Adrenal gland (tissue), 5 donors: ENCODE data around the gene FBXO10.

Experiments used
- POLR2A ChIP-seq, 2 donors: fragments of 450-650 bp; IDR thresholded peaks; one replicate each; pipeline ENCODE4 v1.6.1; 2017; ENCODE audit warnings: antibody characterized with exemption in 2 of 2, mild to moderate bottlenecking in 2 of 2, moderate library complexity in 1 of 2
- TF ChIP-seq, protein P1 (sequence below), 6 experiments: fragments of 450-650 bp in 4 of 6; fragments of 200-600 bp in 2 of 6; sonication (generic) in 1 of 6; IDR thresholded peaks; 1 replicate in 5 of 6; 2 replicates in 1 of 6; pipeline versions ENCODE4 v1.5.1 to v1.8.0; 2016 to 2021; ENCODE audit warnings: antibody characterized with exemption in 6 of 6, mild to moderate bottlenecking in 2 of 6, moderate library complexity in 1 of 6
- donor health status: DM: no; HTN: no; CAD: no.

GRCh38 chr9:37476930-37477329, 99.2 kb downstream of the FBXO10 start:
- TF ChIP-seq, protein P1, sequence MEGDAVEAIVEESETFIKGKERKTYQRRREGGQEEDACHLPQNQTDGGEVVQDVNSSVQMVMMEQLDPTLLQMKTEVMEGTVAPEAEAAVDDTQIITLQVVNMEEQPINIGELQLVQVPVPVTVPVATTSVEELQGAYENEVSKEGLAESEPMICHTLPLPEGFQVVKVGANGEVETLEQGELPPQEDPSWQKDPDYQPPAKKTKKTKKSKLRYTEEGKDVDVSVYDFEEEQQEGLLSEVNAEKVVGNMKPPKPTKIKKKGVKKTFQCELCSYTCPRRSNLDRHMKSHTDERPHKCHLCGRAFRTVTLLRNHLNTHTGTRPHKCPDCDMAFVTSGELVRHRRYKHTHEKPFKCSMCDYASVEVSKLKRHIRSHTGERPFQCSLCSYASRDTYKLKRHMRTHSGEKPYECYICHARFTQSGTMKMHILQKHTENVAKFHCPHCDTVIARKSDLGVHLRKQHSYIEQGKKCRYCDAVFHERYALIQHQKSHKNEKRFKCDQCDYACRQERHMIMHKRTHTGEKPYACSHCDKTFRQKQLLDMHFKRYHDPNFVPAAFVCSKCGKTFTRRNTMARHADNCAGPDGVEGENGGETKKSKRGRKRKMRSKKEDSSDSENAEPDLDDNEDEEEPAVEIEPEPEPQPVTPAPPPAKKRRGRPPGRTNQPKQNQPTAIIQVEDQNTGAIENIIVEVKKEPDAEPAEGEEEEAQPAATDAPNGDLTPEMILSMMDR (IDR thresholded peaks at IDR 0.05), result no peak
- TF ChIP-seq POLR2A (IDR thresholded peaks at IDR 0.05), result no peak
